Naive thymus-derived CD8-positive, alpha-beta T cell (primary cell): ENCODE measurements around the gene P2RY8. TPM values are rescaled to one million over a fixed set of nuclear protein-coding genes. Genes with fewer than 3 reads are reported as not detected.
"Not testable (repeated sequence)": the region's sequence is repeated elsewhere in the genome, so short reads cannot be mapped to it uniquely, and the experiment has no call there.

Experiments used
- ATAC-seq, 2 donors: fragments of 150-1000 bp; cut with Tn5 transposase in 1 of 2; sonication (Bioruptor Pico), chemical (Tn5 transposase) in 1 of 2; 1 replicate in 1 of 2; 2 replicates in 1 of 2; pipeline ENCODE4 v1.10.0; 2021; ENCODE audit warnings: mild to moderate bottlenecking in 2 of 2, moderate library complexity in 2 of 2
- POLR2A ChIA-PET: fragments of 350-600 bp; sonication (Branson Sonifier 250); formaldehyde crosslinking; loops from one replicate; lab custom pipeline; 2021; ENCODE audit warnings: antibody characterized with exemption; lab: Charles Lee
- DNase-seq, 10 donors: peaks; one replicate each; pipeline versions ENCODE4 v3.0.0 to v3.0.0-alpha.2; 2020 to 2022
- H3K27ac Mint-ChIP-seq, 10 donors: one replicate each; pipeline ENCODE4 v1.8.0; 2020 to 2022; ENCODE audit warnings: mild to moderate bottlenecking in 10 of 10, mixed read lengths in 10 of 10, moderate library complexity in 4 of 10, inconsistent platforms in 1 of 10
- H3K27me3 Mint-ChIP-seq, 5 donors: one replicate each; pipeline ENCODE4 v1.8.0; 2021 to 2022; ENCODE audit warnings: mixed read lengths in 5 of 5
- H3K36me3 Mint-ChIP-seq, 3 donors: one replicate each; pipeline ENCODE4 v1.8.0; 2020 to 2022; ENCODE audit warnings: mixed read lengths in 3 of 3, mild to moderate bottlenecking in 2 of 3, inconsistent platforms in 1 of 3
- H3K4me1 Mint-ChIP-seq, 4 donors: one replicate each; pipeline ENCODE4 v1.8.0; 2021 to 2022; ENCODE audit warnings: mixed read lengths in 4 of 4
- H3K4me3 Mint-ChIP-seq, 10 donors: one replicate each; pipeline ENCODE4 v1.8.0; 2020 to 2022; ENCODE audit warnings: mild to moderate bottlenecking in 10 of 10, mixed read lengths in 10 of 10, moderate library complexity in 6 of 10, inconsistent platforms in 1 of 10
- H3K9me3 Mint-ChIP-seq, 9 donors: one replicate each; pipeline ENCODE4 v1.8.0; 2020 to 2022; ENCODE audit warnings: mixed read lengths in 9 of 9, mild to moderate bottlenecking in 3 of 9, inconsistent platforms in 1 of 9, moderate library complexity in 1 of 9
- polyA plus RNA-seq, 3 donors: library from polyadenylated mRNA; unstranded; fragments of 300-500 nt; fragmentation: Illumina TruSeq; gene quantifications; one replicate each; pipeline ENCODE4 v1.2.3, GENCODE V29; 2021
- total RNA-seq, 8 experiments: library from RNA in 2 of 8; stranded (reverse) in 2 of 8; gene quantifications; one replicate each; pipeline ENCODE4 v1.2.3 and lab custom pipeline; 2021 to 2026

Gene P2RY8
- total and polyA plus RNA-seq, 5 experiments from 2014 or later, result 131 to 190 (median 163) TPM

- H3K27me3 Mint-ChIP-seq, result no peaks in the 10 kb centered on the region
- H3K36me3 Mint-ChIP-seq, result peaks cover 16 to 52% (median 30%) of the 10 kb centered on the region in 3 donors
- peaks cover 34 to 86% (median 68%) of the 10 kb centered on the region in 4 donors for H3K4me1 Mint-ChIP-seq
- H3K4me3 Mint-ChIP-seq, result peak overlapping the region in 8 of 10 donors; percentile 28 to 89 (median 56)
- peaks cover 0 to 15% (median 5%) of the 10 kb centered on the region in 9 donors for H3K9me3 Mint-ChIP-seq
- peak overlapping the region; percentile 93 to 99 (median 98) for H3K27ac Mint-ChIP-seq
- no peak for DNase-seq
- POLR2A ChIA-PET, result no interaction called here
- ATAC-seq, result no peak
Observed at GRCh38 chrX:1480082-1480785, 56.8 kb downstream of the P2RY8 start.

GRCh38 chrX:1477801-1478458 lies 59.1 kb downstream of the P2RY8 start:
- Mint-ChIP-seq H3K27ac (peak overlapping the region; percentile 6 to 98 (median 82)), H3K4me3 (peak overlapping the region in 6 of 10 donors; percentile 1 to 52 (median 20)), H3K27me3 (no peaks in the 10 kb centered on the region), H3K4me1 (peaks cover 54 to 91% (median 79%) of the 10 kb centered on the region in 4 donors), H3K36me3 (peaks cover 16 to 61% (median 36%) of the 10 kb centered on the region in 3 donors), H3K9me3 (peaks cover 0 to 38% (median 5%) of the 10 kb centered on the region in 9 donors)
- POLR2A ChIA-PET, result no interaction called here
- DNase-seq (peak in 1 of 10 donors; percentile 16), ATAC-seq (no peak)

- Mint-ChIP-seq H3K27me3 (no peaks in the 10 kb centered on the region), H3K4me3 (peak overlapping the region in 2 of 10 donors; percentile 1 to 5), H3K36me3 (peaks cover 18 to 65% (median 36%) of the 10 kb centered on the region in 3 donors), H3K9me3 (peaks cover 0 to 45% (median 6%) of the 10 kb centered on the region in 9 donors), H3K27ac (peak overlapping the region; percentile 6 to 98 (median 66)), H3K4me1 (peaks cover 56 to 89% (median 79%) of the 10 kb centered on the region in 4 donors)
- DNase-seq (no peak), ATAC-seq (no peak)
- POLR2A ChIA-PET, result no interaction called here
Observed at GRCh38 chrX:1477229-1477628, 59.8 kb downstream of the P2RY8 start.

GRCh38 chrX:1476682-1477081 lies 60.3 kb downstream of the P2RY8 start:
- ATAC-seq (no peak), DNase-seq (peak in 1 of 10 donors; percentile 12)
- Mint-ChIP-seq H3K36me3 (peaks cover 22 to 70% (median 41%) of the 10 kb centered on the region in 3 donors), H3K4me1 (peaks cover 57 to 89% (median 79%) of the 10 kb centered on the region in 4 donors), H3K4me3 (no peak overlapping the region), H3K9me3 (peaks cover 0 to 50% (median 7%) of the 10 kb centered on the region in 9 donors), H3K27me3 (no peaks in the 10 kb centered on the region), H3K27ac (peak overlapping the region in 7 of 10 donors; percentile 34 to 98 (median 86))
- POLR2A ChIA-PET, result no interaction called here

GRCh38 chrX:1475881-1476280 lies 61.1 kb downstream of the P2RY8 start:
- POLR2A ChIA-PET, result no interaction called here
- no peak for ATAC-seq
- peak in 1 of 10 donors; percentile 16 for DNase-seq
- Mint-ChIP-seq H3K9me3 (peaks cover 0 to 51% (median 7%) of the 10 kb centered on the region in 9 donors), H3K27ac (peak overlapping the region; percentile 52 to 98 (median 74)), H3K36me3 (peaks cover 22 to 70% (median 45%) of the 10 kb centered on the region in 3 donors), H3K27me3 (no peaks in the 10 kb centered on the region), H3K4me3 (peak overlapping the region in 2 of 10 donors; percentile 1 to 34), H3K4me1 (peaks cover 60 to 87% (median 79%) of the 10 kb centered on the region in 4 donors)

- Mint-ChIP-seq H3K4me1 (peaks cover 60 to 88% (median 80%) of the 10 kb centered on the region in 4 donors), H3K27ac (peak overlapping the region; percentile 43 to 98 (median 76)), H3K4me3 (peak overlapping the region in 2 of 10 donors; percentile 1 to 24), H3K36me3 (peaks cover 22 to 69% (median 45%) of the 10 kb centered on the region in 3 donors), H3K27me3 (no peaks in the 10 kb centered on the region), H3K9me3 (peaks cover 0 to 51% (median 7%) of the 10 kb centered on the region in 9 donors)
- DNase-seq (no peak), ATAC-seq (no peak)
- POLR2A ChIA-PET, result no interaction called here
Observed at GRCh38 chrX:1475481-1475880, 61.5 kb downstream of the P2RY8 start.

GRCh38 chrX:1474593-1474992 lies 62.4 kb downstream of the P2RY8 start:
- Mint-ChIP-seq H3K27ac (peak overlapping the region in 7 of 10 donors; percentile 13 to 98 (median 77)), H3K9me3 (peaks cover 0 to 50% (median 5%) of the 10 kb centered on the region in 9 donors), H3K4me3 (peak overlapping the region in 2 of 10 donors; percentile 30 to 75), H3K36me3 (peaks cover 19 to 63% (median 40%) of the 10 kb centered on the region in 3 donors), H3K4me1 (peaks cover 58 to 88% (median 79%) of the 10 kb centered on the region in 4 donors)
- DNase-seq, H3K27me3 Mint-ChIP-seq, ATAC-seq, POLR2A ChIA-PET: not testable (repeated sequence)

GRCh38 chrX:1472975-1473374 lies 64.0 kb downstream of the P2RY8 start:
- peaks cover 9 to 51% (median 28%) of the 10 kb centered on the region in 3 donors for H3K36me3 Mint-ChIP-seq
- H3K9me3 Mint-ChIP-seq, result peaks cover 0 to 42% (median 4%) of the 10 kb centered on the region in 9 donors
- ATAC-seq (no peak), DNase-seq (no peak)
- H3K4me1 Mint-ChIP-seq, result peaks cover 56 to 87% (median 77%) of the 10 kb centered on the region in 4 donors
- H3K27ac Mint-ChIP-seq, result peak overlapping the region in 7 of 10 donors; percentile 59 to 100 (median 95)
- H3K27me3 Mint-ChIP-seq, result no peaks in the 10 kb centered on the region
- H3K4me3 Mint-ChIP-seq, result peak overlapping the region in 4 of 10 donors; percentile 24 to 75 (median 49)
- POLR2A ChIA-PET, result no interaction called here

GRCh38 chrX:1468250-1468772 lies 68.7 kb downstream of the P2RY8 start:
- DNase-seq (peak; percentile 37 to 82 (median 68)), ATAC-seq (peak; percentile 19 to 40)
- peaks cover 5 to 50% (median 23%) of the 10 kb centered on the region in 3 donors for H3K36me3 Mint-ChIP-seq
- peaks cover 52 to 92% (median 83%) of the 10 kb centered on the region in 4 donors for H3K4me1 Mint-ChIP-seq
- H3K4me3 Mint-ChIP-seq, result peak overlapping the region; percentile 53 to 88 (median 80)
- H3K27me3 Mint-ChIP-seq, result no peaks in the 10 kb centered on the region
- POLR2A ChIA-PET, result no interaction called here
- H3K9me3 Mint-ChIP-seq, result peaks cover 0 to 17% (median 4%) of the 10 kb centered on the region in 9 donors
- peak overlapping the region; percentile 93 to 99 (median 96) for H3K27ac Mint-ChIP-seq

- no peaks in the 10 kb centered on the region for H3K27me3 Mint-ChIP-seq
- POLR2A ChIA-PET, result no interaction called here
- peak overlapping the region; percentile 56 to 88 (median 79) for H3K4me3 Mint-ChIP-seq
- DNase-seq, result peak in 8 of 10 donors; percentile 41 to 73 (median 53)
- peaks cover 2 to 40% (median 21%) of the 10 kb centered on the region in 3 donors for H3K36me3 Mint-ChIP-seq
- peaks cover 0 to 5% (median 1%) of the 10 kb centered on the region in 9 donors for H3K9me3 Mint-ChIP-seq
- H3K4me1 Mint-ChIP-seq, result peaks cover 50 to 92% (median 90%) of the 10 kb centered on the region in 4 donors
- peak overlapping the region; percentile 93 to 99 (median 96) for H3K27ac Mint-ChIP-seq
- peak in 1 of 2 donors; percentile 3 for ATAC-seq
Observed at GRCh38 chrX:1466971-1467561, 69.9 kb downstream of the P2RY8 start.

- no peak for ATAC-seq
- peaks cover 43 to 87% (median 86%) of the 10 kb centered on the region in 4 donors for H3K4me1 Mint-ChIP-seq
- H3K4me3 Mint-ChIP-seq, result peak overlapping the region in 8 of 10 donors; percentile 44 to 88 (median 64)
- peak in 1 of 10 donors; percentile 17 for DNase-seq
- H3K27me3 Mint-ChIP-seq, result no peaks in the 10 kb centered on the region
- POLR2A ChIA-PET, result no interaction called here
- H3K9me3 Mint-ChIP-seq, result no peaks in the 10 kb centered on the region
- H3K27ac Mint-ChIP-seq, result peak overlapping the region in 9 of 10 donors; percentile 53 to 99 (median 83)
- H3K36me3 Mint-ChIP-seq, result peaks cover 0 to 34% (median 14%) of the 10 kb centered on the region in 3 donors
Observed at GRCh38 chrX:1466232-1466661, 70.7 kb downstream of the P2RY8 start.
